Osteocyte (in vitro differentiated cells): ENCODE data around the gene S100A3. TPM values are rescaled to one million over a fixed set of nuclear protein-coding genes. Genes with fewer than 3 reads are reported as not detected.
A peak's percentile ranks its signal among the peaks of the same experiment; 100 is the strongest.
"Not testable (repeated sequence)": the region's sequence is repeated elsewhere in the genome, so short reads cannot be mapped to it uniquely, and the experiment has no call there.

Experiments
- DNase-seq: peaks from one replicate; pipeline ENCODE4 v3.0.0; 2021; ENCODE audit warnings: mixed read lengths; ENCODE audit not compliant: unreplicated experiment; ENCODE audit errors: extremely low spot score
- H3K27ac Mint-ChIP-seq: one replicate; pipeline ENCODE4 v1.8.0; 2021; ENCODE audit warnings: mild to moderate bottlenecking, mixed read lengths; ENCODE audit not compliant: unreplicated experiment
- H3K27me3 Mint-ChIP-seq: one replicate; pipeline ENCODE4 v1.8.0; 2021; ENCODE audit warnings: mixed read lengths; ENCODE audit not compliant: unreplicated experiment
- H3K36me3 Mint-ChIP-seq: one replicate; pipeline ENCODE4 v1.8.0; 2021; ENCODE audit warnings: mixed read lengths; ENCODE audit not compliant: unreplicated experiment
- H3K4me1 Mint-ChIP-seq: one replicate; pipeline ENCODE4 v1.8.0; 2021; ENCODE audit warnings: mixed read lengths; ENCODE audit not compliant: unreplicated experiment
- H3K4me3 Mint-ChIP-seq: one replicate; pipeline ENCODE4 v1.8.0; 2021; ENCODE audit warnings: mild to moderate bottlenecking, moderate library complexity, mixed read lengths; ENCODE audit not compliant: unreplicated experiment
- H3K9me3 Mint-ChIP-seq: one replicate; pipeline ENCODE4 v1.8.0; 2021; ENCODE audit warnings: mixed read lengths; ENCODE audit not compliant: unreplicated experiment
- total RNA-seq: library from RNA; stranded (reverse); gene quantifications from 2 replicates; pipeline ENCODE4 v1.2.1, GENCODE V29; 2021
- TF ChIP-seq, protein P1 (sequence below): fragments of 200-600 bp; sonication (generic); IDR thresholded peaks from 2 replicates; pipeline ENCODE4 v1.5.0; 2021; ENCODE audit warnings: antibody characterized with exemption, mild to moderate bottlenecking, moderate library complexity

The S100A3 gene
- total RNA-seq, 1 donor from 2014 or later = 7.5 TPM

- no peak for DNase-seq
- Mint-ChIP-seq H3K4me1 (peaks cover 15% of the 10 kb centered on the region), H3K27ac (no peak overlapping the region), H3K4me3 (no peak overlapping the region), H3K36me3 (no peaks in the 10 kb centered on the region), H3K27me3 (no peaks in the 10 kb centered on the region), H3K9me3 (no peaks in the 10 kb centered on the region)
- TF ChIP-seq, protein P1, sequence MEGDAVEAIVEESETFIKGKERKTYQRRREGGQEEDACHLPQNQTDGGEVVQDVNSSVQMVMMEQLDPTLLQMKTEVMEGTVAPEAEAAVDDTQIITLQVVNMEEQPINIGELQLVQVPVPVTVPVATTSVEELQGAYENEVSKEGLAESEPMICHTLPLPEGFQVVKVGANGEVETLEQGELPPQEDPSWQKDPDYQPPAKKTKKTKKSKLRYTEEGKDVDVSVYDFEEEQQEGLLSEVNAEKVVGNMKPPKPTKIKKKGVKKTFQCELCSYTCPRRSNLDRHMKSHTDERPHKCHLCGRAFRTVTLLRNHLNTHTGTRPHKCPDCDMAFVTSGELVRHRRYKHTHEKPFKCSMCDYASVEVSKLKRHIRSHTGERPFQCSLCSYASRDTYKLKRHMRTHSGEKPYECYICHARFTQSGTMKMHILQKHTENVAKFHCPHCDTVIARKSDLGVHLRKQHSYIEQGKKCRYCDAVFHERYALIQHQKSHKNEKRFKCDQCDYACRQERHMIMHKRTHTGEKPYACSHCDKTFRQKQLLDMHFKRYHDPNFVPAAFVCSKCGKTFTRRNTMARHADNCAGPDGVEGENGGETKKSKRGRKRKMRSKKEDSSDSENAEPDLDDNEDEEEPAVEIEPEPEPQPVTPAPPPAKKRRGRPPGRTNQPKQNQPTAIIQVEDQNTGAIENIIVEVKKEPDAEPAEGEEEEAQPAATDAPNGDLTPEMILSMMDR = no peak
These were observed 21.4 kb downstream of the S100A3 start for GRCh38 chr1:153527683-153528040.

- no peaks in the 10 kb centered on the region for H3K27me3 Mint-ChIP-seq
- DNase-seq = no peak
- H3K27ac Mint-ChIP-seq = no peak overlapping the region
- no peaks in the 10 kb centered on the region for H3K9me3 Mint-ChIP-seq
- no peak overlapping the region for H3K4me3 Mint-ChIP-seq
- peaks cover 11% of the 10 kb centered on the region for H3K4me1 Mint-ChIP-seq
- TF ChIP-seq, protein P1 = no peak
- no peaks in the 10 kb centered on the region for H3K36me3 Mint-ChIP-seq
These were observed 21.9 kb downstream of the S100A3 start for GRCh38 chr1:153527023-153527682.

DNA sequence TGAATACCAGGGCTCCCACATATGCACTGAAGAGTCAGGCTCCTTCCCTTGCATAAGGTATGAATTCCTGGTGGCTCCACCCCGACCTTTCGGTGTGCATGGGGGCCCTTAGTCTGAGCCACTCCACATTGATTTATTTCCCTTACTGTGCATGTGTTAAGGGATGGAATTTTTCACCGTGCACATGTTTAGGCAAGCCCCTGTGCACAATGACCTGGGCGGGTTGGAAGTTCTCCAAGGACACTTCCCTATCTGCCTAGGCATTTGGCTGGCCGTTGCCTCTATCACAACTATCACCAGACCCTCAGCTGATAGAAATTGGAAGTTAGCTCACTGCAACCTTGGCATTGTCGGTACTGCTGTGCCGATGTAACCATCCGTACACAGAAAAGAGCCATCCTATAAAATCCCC, 22.9 kb downstream of the S100A3 start:
- Mint-ChIP-seq H3K4me3 (no peak overlapping the region), H3K4me1 (peaks cover 14% of the 10 kb centered on the region), H3K27ac (no peak overlapping the region), H3K27me3 (no peaks in the 10 kb centered on the region), H3K36me3 (no peaks in the 10 kb centered on the region), H3K9me3 (no peaks in the 10 kb centered on the region)
- DNase-seq = no peak
- TF ChIP-seq, protein P1 = no peak

- TF ChIP-seq, protein P1 = no peak
- Mint-ChIP-seq H3K9me3 (no peaks in the 10 kb centered on the region), H3K4me1 (peaks cover 23% of the 10 kb centered on the region)
These were observed 23.9 kb downstream of the S100A3 start for GRCh38 chr1:153525088-153525728.

DNA sequence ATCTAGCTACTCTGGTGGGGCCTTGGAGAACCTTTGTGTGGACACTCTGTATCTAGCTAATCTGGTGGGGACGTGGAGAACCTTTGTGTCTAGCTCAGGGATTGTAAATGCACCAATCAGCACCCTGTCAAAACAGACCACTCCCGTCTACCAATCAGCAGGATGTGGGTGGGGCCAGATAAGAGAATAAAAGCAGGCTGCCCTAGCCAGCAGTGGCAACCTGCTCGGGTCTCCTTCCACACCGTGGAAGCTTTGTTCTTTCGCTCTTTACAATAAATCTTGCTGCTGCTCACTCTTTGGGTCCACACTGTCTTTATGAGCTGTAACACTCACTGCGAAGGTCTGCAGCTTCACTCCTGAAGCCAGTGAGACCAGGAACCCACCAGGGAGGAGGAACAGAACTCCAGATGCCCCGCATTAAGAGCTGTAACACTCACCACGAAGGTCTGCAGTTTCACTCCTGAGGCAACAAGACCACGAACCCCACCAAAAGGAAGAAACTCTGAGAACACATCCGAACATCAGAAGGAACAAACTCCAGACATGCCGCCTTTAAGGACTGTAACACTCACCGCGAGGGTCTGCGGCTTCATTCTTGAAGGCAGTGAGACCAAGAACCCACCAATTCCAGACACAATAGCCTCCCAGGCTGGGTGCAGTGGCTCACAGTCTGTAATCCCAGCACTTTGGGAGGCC, 26.6 kb downstream of the S100A3 start:
- DNase-seq, H3K36me3 Mint-ChIP-seq, H3K27ac Mint-ChIP-seq, H3K9me3 Mint-ChIP-seq, H3K4me3 Mint-ChIP-seq, H3K27me3 Mint-ChIP-seq: not testable (repeated sequence)
- H3K4me1 Mint-ChIP-seq = peaks cover 30% of the 10 kb centered on the region

More at GRCh38 chr1:153525088-153525728, 23.9 kb downstream of the S100A3 start:
- Mint-ChIP-seq H3K4me3 (no peak overlapping the region), H3K27ac (peak overlapping the region; percentile 83), H3K36me3 (no peaks in the 10 kb centered on the region), H3K27me3 (no peaks in the 10 kb centered on the region)
- no peak for DNase-seq

GRCh38 chr1:153521808-153522207, 27.2 kb downstream of the S100A3 start:
- DNase-seq, H3K9me3 Mint-ChIP-seq, H3K36me3 Mint-ChIP-seq, H3K27ac Mint-ChIP-seq, H3K27me3 Mint-ChIP-seq, H3K4me3 Mint-ChIP-seq: not testable (repeated sequence)
- H3K4me1 Mint-ChIP-seq = peaks cover 30% of the 10 kb centered on the region
